GM23248 (cell line): ENCODE data around the gene OR4F15. TPM values are rescaled to one million over a fixed set of nuclear protein-coding genes. Genes with fewer than 3 reads are reported as not detected.
A peak's percentile ranks its signal among the peaks of the same experiment; 100 is the strongest.

Source experiments
- DNase-seq: peaks from one replicate; pipeline ENCODE4 v3.0.0-alpha.2; 2015
- H2AFZ ChIP-seq: fragments of 200-600 bp; sonication (generic); 2 replicates; pipeline ENCODE4 v1.6.1; 2016; ENCODE audit warnings: antibody characterized with exemption
- H3F3A ChIP-seq: fragments of 200-600 bp; sonication (generic); 2 replicates; pipeline ENCODE4 v1.6.1; 2016; ENCODE audit warnings: mild to moderate bottlenecking, antibody characterized with exemption, mixed run types; ENCODE audit not compliant: insufficient read depth
- H3K27ac ChIP-seq: fragments of 200-600 bp; sonication (generic); 2 replicates; pipeline ENCODE4 v1.5.1; 2016; ENCODE audit warnings: mild to moderate bottlenecking
- H3K27me3 ChIP-seq: fragments of 200-600 bp; sonication (generic); replicated peaks from 2 replicates; pipeline ENCODE4 v1.6.1; 2016; ENCODE audit warnings: mild to moderate bottlenecking; ENCODE audit not compliant: insufficient read depth
- H3K36me3 ChIP-seq: fragments of 200-600 bp; sonication (generic); 2 replicates; pipeline ENCODE4 v1.6.1; 2016; ENCODE audit warnings: low read depth, mild to moderate bottlenecking
- H3K4me1 ChIP-seq: fragments of 200-600 bp; sonication (generic); 2 replicates; pipeline ENCODE4 v1.6.1; 2016; ENCODE audit warnings: mild to moderate bottlenecking; ENCODE audit not compliant: insufficient read depth
- H3K4me2 ChIP-seq: fragments of 200-600 bp; sonication (generic); one replicate; pipeline ENCODE4 v1.6.1; 2016; ENCODE audit warnings: mild to moderate bottlenecking; ENCODE audit not compliant: unreplicated experiment
- H3K4me3 ChIP-seq: fragments of 200-600 bp; sonication (generic); 2 replicates; pipeline ENCODE4 v1.5.1; 2016; ENCODE audit warnings: mild to moderate bottlenecking
- H3K79me2 ChIP-seq: fragments of 200-600 bp; sonication (generic); 2 replicates; pipeline ENCODE4 v1.6.1; 2016; ENCODE audit warnings: mild to moderate bottlenecking; ENCODE audit not compliant: insufficient read depth
- H3K9ac ChIP-seq: fragments of 200-600 bp; sonication (generic); 2 replicates; pipeline ENCODE4 v1.6.1; 2016; ENCODE audit warnings: mild to moderate bottlenecking
- H3K9me2 ChIP-seq: fragments of 200-600 bp; sonication (generic); 2 replicates; pipeline ENCODE4 v1.6.1; 2016; ENCODE audit warnings: mixed run types, mild to moderate bottlenecking, moderate library complexity; ENCODE audit not compliant: insufficient read depth
- H3K9me3 ChIP-seq: fragments of 200-600 bp; sonication (generic); one replicate; pipeline ENCODE4 v1.6.1; 2017; ENCODE audit warnings: low read depth
- H4K20me1 ChIP-seq: fragments of 200-600 bp; sonication (generic); 2 replicates; pipeline ENCODE4 v1.6.0; 2016; ENCODE audit not compliant: insufficient read depth
- EZH2 ChIP-seq: fragments of 200-600 bp; sonication (generic); IDR thresholded peaks from 2 replicates; pipeline ENCODE4 v1.6.1; 2018; ENCODE audit warnings: antibody characterized with exemption, mild to moderate bottlenecking; ENCODE audit not compliant: insufficient read depth, poor library complexity, severe bottlenecking
- EZH2phosphoT487 ChIP-seq: fragments of 200-600 bp; sonication (generic); IDR thresholded peaks from 2 replicates; pipeline ENCODE4 v1.6.1; 2018; ENCODE audit warnings: antibody characterized with exemption, moderate library complexity, mild to moderate bottlenecking, low read depth; ENCODE audit not compliant: insufficient read depth
- WGBS, 2 experiments: methylation state at CpG; one replicate each; pipeline ENCODE4 v1.1.6; 2015 to 2017; ENCODE audit warnings: low lambda C conversion rate in 2 of 2, low coverage in 1 of 2; ENCODE audit errors: missing lambda C conversion rate in 2 of 2; 5-methylcytosine and 5-hydroxymethylcytosine counted together
- in situ Hi-C: fragments of 300-500 bp; cut with MboI; formaldehyde crosslinking; loops from 2 replicates; pipeline ENCODE4 v1.15.0; 2020
- polyA plus RNA-seq: library from polyadenylated mRNA; unstranded; fragments of >200 nt; fragmentation: Nextera tagmentation; extraction: Ambion mirVana; gene quantifications from 2 replicates; pipeline ENCODE4 v1.2.1, GENCODE V29; 2016
- total RNA-seq: library from RNA; depleted of rRNA; stranded (reverse); fragments of >200 nt; shearing (Covaris generic); gene quantifications from 2 replicates; pipeline ENCODE4 v1.2.3, GENCODE V29; 2014

The OR4F15 gene
- total and polyA plus RNA-seq, 2 experiments from 2014 or later, result not detected

DNA sequence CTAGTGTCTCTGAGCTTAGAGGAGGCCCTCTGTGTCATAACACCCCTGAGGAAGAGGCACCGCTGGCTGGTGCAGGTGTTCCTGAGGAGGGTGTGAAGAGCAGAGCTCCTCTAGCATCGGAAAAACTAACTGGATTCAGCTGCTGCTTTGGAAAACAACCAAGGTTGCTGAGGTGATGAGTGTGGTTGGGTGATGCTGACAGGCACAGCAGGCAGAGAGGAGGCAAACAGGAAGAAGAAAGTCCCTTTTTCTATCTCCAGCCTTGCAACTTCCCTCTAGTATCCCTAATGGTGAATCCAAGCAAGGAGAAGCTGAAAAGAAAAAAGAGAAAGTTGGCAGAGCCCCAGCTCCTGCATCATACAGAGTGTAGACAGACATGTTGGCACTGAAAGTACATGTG lies 3.8 kb upstream of the OR4F15 start:
- no peaks in the 10 kb centered on the region for H3K79me2 ChIP-seq
- in situ Hi-C loops, result no loop called here
- peaks cover 18% of the 10 kb centered on the region for H3K4me1 ChIP-seq
- H3K4me3 ChIP-seq, result no peak overlapping the region
- no peaks in the 10 kb centered on the region for H3K36me3 ChIP-seq
- peak overlapping the region; percentile 44 for H3K4me2 ChIP-seq
- TF ChIP-seq EZH2phosphoT487 (no peak), EZH2 (no peak)
- H4K20me1 ChIP-seq, result no peaks in the 10 kb centered on the region
- H3K9ac ChIP-seq, result peak overlapping the region; percentile 13; the same call in 1 of the 2 replicates
- peak overlapping the region; percentile 49; the same call in 1 of the 2 replicates for H3K27ac ChIP-seq
- no peaks in the 10 kb centered on the region for H3K9me3 ChIP-seq
- H3K9me2 ChIP-seq, result no peaks in the 10 kb centered on the region
- H2AFZ ChIP-seq, result no peak overlapping the region
- WGBS, 2 experiments, result 9 to 13% methylated on average over 2 of the region's 2 CpGs
- peak; percentile 52 for DNase-seq
- no peaks in the 10 kb centered on the region for H3K27me3 ChIP-seq
- peaks cover 19% of the 10 kb centered on the region for H3F3A ChIP-seq

- H3K27me3 ChIP-seq, result no peaks in the 10 kb centered on the region
- no peak for DNase-seq
- H3K79me2 ChIP-seq, result no peaks in the 10 kb centered on the region
- no peaks in the 10 kb centered on the region for H3K9me2 ChIP-seq
- H3K36me3 ChIP-seq, result no peaks in the 10 kb centered on the region
- TF ChIP-seq EZH2phosphoT487 (no peak), EZH2 (no peak)
- H2AFZ ChIP-seq, result no peak overlapping the region
- peaks cover 19% of the 10 kb centered on the region for H3F3A ChIP-seq
- no peak overlapping the region for H3K9ac ChIP-seq
- no peak overlapping the region for H3K4me2 ChIP-seq
- no peaks in the 10 kb centered on the region for H3K9me3 ChIP-seq
- no peak overlapping the region for H3K27ac ChIP-seq
- no peaks in the 10 kb centered on the region for H4K20me1 ChIP-seq
- H3K4me1 ChIP-seq, result peaks cover 23% of the 10 kb centered on the region
- 67 to 69% methylated on average over 1 of the region's 1 CpG for WGBS, 2 experiments
- in situ Hi-C loops, result no loop called here
- no peak overlapping the region for H3K4me3 ChIP-seq
Measured at GRCh38 chr15:101810456-101810855, 1.5 kb upstream of the OR4F15 start.

DNA sequence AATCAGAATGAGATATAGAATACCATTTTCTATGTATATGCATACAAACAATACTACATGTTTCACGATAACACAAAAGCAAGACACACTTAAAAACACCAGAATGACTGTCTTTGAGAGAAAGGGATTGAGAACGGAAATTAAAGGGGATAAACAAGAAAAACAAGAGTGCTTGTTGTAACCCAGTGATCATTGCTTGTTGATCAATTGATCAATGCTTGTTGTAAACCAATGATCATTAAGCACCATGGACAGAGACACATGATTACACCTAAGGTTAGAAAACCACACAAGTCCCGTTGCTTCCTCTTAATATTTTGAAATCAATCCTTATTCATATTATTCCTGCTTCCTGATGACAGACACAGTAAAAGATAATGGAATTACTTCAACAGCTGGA lies 1.1 kb upstream of the OR4F15 start:
- Histone ChIP-seq H4K20me1 (no peaks in the 10 kb centered on the region), H3K27ac (no peak overlapping the region), H3K9ac (no peak overlapping the region), H3K9me2 (no peaks in the 10 kb centered on the region), H3K79me2 (no peaks in the 10 kb centered on the region), H3F3A (peaks cover 19% of the 10 kb centered on the region), H2AFZ (no peak overlapping the region), H3K27me3 (no peaks in the 10 kb centered on the region), H3K4me1 (peaks cover 23% of the 10 kb centered on the region), H3K4me3 (no peak overlapping the region), H3K36me3 (no peaks in the 10 kb centered on the region), H3K9me3 (no peaks in the 10 kb centered on the region), H3K4me2 (no peak overlapping the region)
- WGBS, 2 experiments, result 23 to 25% methylated on average over 3 of the region's 3 CpGs
- DNase-seq, result peak; percentile 20
- TF ChIP-seq EZH2 (no peak), EZH2phosphoT487 (no peak)
- in situ Hi-C loops, result no loop called here

DNA sequence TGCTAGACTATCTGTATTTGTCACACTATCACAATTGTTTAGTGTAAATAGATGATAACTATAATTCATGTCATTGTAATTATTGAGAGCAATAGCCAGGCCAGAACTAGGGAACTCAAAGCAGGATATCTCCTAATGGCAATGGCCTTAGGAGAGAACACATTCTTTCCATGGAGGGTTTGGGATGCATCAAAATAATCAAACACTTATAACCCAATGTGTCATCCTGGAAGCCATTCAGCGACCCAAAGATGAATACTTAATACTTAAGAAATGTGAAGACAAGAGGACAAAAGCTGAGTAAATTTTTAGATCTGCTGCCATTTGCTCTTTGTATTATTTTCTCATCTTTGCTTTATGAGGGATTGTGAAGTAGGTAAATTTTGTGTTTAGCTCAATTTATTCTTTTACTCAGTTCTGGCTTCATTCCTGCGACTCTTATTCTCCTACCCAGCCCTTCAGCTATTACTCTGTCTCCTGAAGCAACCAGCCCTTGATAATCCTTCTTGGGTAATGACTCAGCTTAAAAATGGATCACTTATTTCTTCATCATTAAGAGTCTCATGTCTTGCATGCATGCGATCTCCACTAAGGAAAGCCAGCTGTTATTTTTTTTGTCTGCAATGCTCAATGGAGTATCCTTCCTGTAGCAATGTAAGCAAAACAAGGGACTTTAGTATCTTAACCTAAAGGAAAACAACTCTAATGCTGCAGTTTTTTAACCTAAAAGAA lies 2.0 kb downstream of the OR4F15 start:
- DNase-seq, result peak; percentile 63
- Histone ChIP-seq H3K9me3 (no peaks in the 10 kb centered on the region), H3K36me3 (no peaks in the 10 kb centered on the region), H3K9me2 (no peaks in the 10 kb centered on the region), H3K79me2 (no peaks in the 10 kb centered on the region), H2AFZ (no peak overlapping the region), H3K4me2 (no peak overlapping the region), H3K27me3 (no peaks in the 10 kb centered on the region), H3K4me1 (peaks cover 5% of the 10 kb centered on the region), H3K4me3 (no peak overlapping the region), H3K27ac (no peak overlapping the region), H3K9ac (no peak overlapping the region), H4K20me1 (no peaks in the 10 kb centered on the region), H3F3A (peaks cover 5% of the 10 kb centered on the region; the same call in 1 of the 2 replicates)
- in situ Hi-C loops, result no loop called here
- TF ChIP-seq EZH2phosphoT487 (no peak), EZH2 (no peak)
- 40 to 51% methylated on average over 3 of the region's 3 CpGs for WGBS, 2 experiments
